K562 (cell line): ENCODE data around the gene ZSCAN26. TPM values are rescaled to one million over a fixed set of nuclear protein-coding genes. Genes with fewer than 3 reads are reported as not detected.

Experiments used
- ESRRA ChIP-seq: fragments of 450-650 bp; IDR thresholded peaks from 2 replicates; pipeline ENCODE4 v1.6.1; 2014; ENCODE audit warnings: low read depth, mild to moderate bottlenecking, moderate library complexity, borderline replicate concordance
- KDM4B ChIP-seq, 2 experiments: fragments of 450-650 bp in 1 of 2; sonication (generic) in 1 of 2; IDR thresholded peaks; 2 replicates each; pipeline ENCODE4 v1.6.1; 2016 to 2017; ENCODE audit warnings: borderline replicate concordance in 2 of 2, antibody characterized with exemption in 1 of 2, low read depth in 1 of 2, mild to moderate bottlenecking in 1 of 2
- SMARCC2 ChIP-seq: fragments of 450-650 bp; IDR thresholded peaks from 2 replicates; pipeline ENCODE4 v1.6.1; 2017; ENCODE audit warnings: antibody characterized with exemption, moderate library complexity, mild to moderate bottlenecking, low read depth
- ZNF444 ChIP-seq: fragments of 250-450 bp; sonication (Bioruptor Pico); IDR thresholded peaks from 2 replicates; pipeline ENCODE4 v1.4.0; 2020; ENCODE audit warnings: mild to moderate bottlenecking, moderate library complexity
- polyA plus RNA-seq, 8 experiments: library from polyadenylated mRNA; depleted of rRNA in 4 of 8; stranded (reverse) in 5 of 8; unstranded in 3 of 8; fragments of >200 nt; fragmentation: Nextera tagmentation in 2 of 8; fragmentation: Illumina TruSeq in 1 of 8; extraction: Ambion mirVana in 2 of 8; extraction: Trizol in 1 of 8; gene quantifications; 2 replicates each; pipeline versions ENCODE4 v1.2.1 to v1.2.3, GENCODE V29; 2011 to 2014; ENCODE audit warnings: inconsistent platforms in 1 of 8, missing spikeins in 1 of 8
- total RNA-seq, 7 experiments: library from RNA; depleted of rRNA in 6 of 7; stranded (reverse); fragments of >200 nt in 6 of 7; fragmentation: Illumina TruSeq in 2 of 7; extraction: Trizol in 2 of 7; gene quantifications; 2 replicates each; pipeline versions ENCODE4 v1.2.1 to v1.2.3, GENCODE V29; 2011 to 2021; ENCODE audit warnings: low replicate concordance in 1 of 7
- TF ChIP-seq, protein P1 (sequence below): fragments of 250-450 bp; sonication (Bioruptor Pico); IDR thresholded peaks from 2 replicates; pipeline ENCODE4 v1.4.0; 2020; ENCODE audit warnings: mild to moderate bottlenecking, moderate library complexity
- TF ChIP-seq, protein P2 (sequence below), 2 experiments: IDR thresholded peaks; 2 replicates each; pipeline ENCODE4 v1.6.1; 2012; ENCODE audit warnings: improper control_type of control experiment in 2 of 2, low read depth in 2 of 2, low read length in 2 of 2, borderline replicate concordance in 1 of 2
- TF ChIP-seq, protein P3 (sequence below), 2 experiments: fragments of 450-650 bp; formaldehyde crosslinking in 1 of 2; IDR thresholded peaks; 2 replicates each; pipeline versions ENCODE4 v1.4.0 to v1.6.1; 2014 to 2020; ENCODE audit warnings: mild to moderate bottlenecking in 2 of 2, borderline replicate concordance in 1 of 2, low read depth in 1 of 2
- TF ChIP-seq, protein P4 (sequence below): sonication (generic); formaldehyde crosslinking; IDR thresholded peaks from 2 replicates; pipeline ENCODE4 v1.9.0; 2022; ENCODE audit warnings: mild to moderate bottlenecking, missing genetic modification reagents

The ZSCAN26 gene
- total and polyA plus RNA-seq, 9 of the 15 experiments (the other 6 are each of a cell fraction or from before 2014, with no cell fraction given): 5.9 to 14.2 (median 10.5) TPM

DNA sequence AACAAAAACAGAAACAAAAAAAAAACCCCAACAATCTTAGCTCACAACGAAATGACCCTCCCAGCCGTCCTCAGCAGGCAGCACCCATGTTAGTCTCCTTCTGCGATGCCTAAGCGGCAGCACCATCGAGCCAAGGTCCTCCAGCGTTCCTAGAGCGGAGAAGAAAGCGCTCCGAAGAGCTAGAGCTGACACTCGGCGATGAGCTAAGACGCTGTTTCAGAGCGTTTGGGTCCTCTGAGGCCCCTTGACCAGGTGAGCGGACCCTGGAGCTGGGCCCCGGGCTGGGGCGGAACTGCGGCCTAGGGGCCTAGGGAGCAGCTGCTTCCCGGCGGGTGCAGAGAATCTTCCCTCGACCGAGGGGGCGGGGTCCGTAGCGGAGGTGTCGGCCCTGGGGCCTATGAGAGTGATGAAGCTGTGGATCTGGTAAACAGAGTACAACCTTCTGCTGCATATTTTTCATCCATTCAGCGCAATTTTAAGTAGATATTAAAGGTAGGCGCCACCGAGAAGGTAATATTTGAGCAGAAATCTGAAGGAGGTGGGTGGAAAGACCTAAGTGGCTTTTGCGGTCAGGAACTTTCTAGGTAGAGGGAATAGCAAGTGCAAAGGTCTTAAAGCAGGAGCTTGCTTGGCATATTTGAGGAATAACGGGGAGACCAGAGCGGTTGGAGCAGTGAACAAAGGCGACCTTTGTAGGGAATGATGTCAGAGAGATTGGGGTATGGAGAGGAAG is at the start of gene ZSCAN26 (continued):
- TF ChIP-seq, protein P1, sequence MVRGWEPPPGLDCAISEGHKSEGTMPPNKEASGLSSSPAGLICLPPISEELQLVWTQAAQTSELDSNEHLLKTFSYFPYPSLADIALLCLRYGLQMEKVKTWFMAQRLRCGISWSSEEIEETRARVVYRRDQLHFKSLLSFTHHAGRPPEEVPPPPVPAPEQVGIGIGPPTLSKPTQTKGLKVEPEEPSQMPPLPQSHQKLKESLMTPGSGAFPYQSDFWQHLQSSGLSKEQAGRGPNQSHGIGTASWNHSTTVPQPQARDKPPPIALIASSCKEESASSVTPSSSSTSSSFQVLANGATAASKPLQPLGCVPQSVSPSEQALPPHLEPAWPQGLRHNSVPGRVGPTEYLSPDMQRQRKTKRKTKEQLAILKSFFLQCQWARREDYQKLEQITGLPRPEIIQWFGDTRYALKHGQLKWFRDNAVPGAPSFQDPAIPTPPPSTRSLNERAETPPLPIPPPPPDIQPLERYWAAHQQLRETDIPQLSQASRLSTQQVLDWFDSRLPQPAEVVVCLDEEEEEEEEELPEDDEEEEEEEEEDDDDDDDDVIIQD (CRISPR knock-in tag): peak; percentile 23; the same call in 1 of the 2 replicates
- TF ChIP-seq SMARCC2: 0 out of 2 replicates have a peak, but pooled peaks have one; percentile 13
- TF ChIP-seq, protein P2, sequence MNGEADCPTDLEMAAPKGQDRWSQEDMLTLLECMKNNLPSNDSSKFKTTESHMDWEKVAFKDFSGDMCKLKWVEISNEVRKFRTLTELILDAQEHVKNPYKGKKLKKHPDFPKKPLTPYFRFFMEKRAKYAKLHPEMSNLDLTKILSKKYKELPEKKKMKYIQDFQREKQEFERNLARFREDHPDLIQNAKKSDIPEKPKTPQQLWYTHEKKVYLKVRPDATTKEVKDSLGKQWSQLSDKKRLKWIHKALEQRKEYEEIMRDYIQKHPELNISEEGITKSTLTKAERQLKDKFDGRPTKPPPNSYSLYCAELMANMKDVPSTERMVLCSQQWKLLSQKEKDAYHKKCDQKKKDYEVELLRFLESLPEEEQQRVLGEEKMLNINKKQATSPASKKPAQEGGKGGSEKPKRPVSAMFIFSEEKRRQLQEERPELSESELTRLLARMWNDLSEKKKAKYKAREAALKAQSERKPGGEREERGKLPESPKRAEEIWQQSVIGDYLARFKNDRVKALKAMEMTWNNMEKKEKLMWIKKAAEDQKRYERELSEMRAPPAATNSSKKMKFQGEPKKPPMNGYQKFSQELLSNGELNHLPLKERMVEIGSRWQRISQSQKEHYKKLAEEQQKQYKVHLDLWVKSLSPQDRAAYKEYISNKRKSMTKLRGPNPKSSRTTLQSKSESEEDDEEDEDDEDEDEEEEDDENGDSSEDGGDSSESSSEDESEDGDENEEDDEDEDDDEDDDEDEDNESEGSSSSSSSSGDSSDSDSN (IDR thresholded peaks at IDR 0.05; ENCODE audit: borderline replicate concordance in 1 of 2, low read depth in 2 of 2, low read length in 2 of 2): peak; percentile 91 to 92
- TF ChIP-seq, protein P3, sequence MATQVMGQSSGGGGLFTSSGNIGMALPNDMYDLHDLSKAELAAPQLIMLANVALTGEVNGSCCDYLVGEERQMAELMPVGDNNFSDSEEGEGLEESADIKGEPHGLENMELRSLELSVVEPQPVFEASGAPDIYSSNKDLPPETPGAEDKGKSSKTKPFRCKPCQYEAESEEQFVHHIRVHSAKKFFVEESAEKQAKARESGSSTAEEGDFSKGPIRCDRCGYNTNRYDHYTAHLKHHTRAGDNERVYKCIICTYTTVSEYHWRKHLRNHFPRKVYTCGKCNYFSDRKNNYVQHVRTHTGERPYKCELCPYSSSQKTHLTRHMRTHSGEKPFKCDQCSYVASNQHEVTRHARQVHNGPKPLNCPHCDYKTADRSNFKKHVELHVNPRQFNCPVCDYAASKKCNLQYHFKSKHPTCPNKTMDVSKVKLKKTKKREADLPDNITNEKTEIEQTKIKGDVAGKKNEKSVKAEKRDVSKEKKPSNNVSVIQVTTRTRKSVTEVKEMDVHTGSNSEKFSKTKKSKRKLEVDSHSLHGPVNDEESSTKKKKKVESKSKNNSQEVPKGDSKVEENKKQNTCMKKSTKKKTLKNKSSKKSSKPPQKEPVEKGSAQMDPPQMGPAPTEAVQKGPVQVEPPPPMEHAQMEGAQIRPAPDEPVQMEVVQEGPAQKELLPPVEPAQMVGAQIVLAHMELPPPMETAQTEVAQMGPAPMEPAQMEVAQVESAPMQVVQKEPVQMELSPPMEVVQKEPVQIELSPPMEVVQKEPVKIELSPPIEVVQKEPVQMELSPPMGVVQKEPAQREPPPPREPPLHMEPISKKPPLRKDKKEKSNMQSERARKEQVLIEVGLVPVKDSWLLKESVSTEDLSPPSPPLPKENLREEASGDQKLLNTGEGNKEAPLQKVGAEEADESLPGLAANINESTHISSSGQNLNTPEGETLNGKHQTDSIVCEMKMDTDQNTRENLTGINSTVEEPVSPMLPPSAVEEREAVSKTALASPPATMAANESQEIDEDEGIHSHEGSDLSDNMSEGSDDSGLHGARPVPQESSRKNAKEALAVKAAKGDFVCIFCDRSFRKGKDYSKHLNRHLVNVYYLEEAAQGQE (IDR thresholded peaks at IDR 0.05; ENCODE audit: borderline replicate concordance): no peak; the same call in 1 of the 2 replicates
- TF ChIP-seq, protein P3 (CRISPR knock-in tag; IDR thresholded peaks at IDR 0.05; ENCODE audit: low read depth): peak; percentile 79; the same call in 1 of the 2 replicates
- no peak for TF ChIP-seq ZNF444 (CRISPR knock-in tag)
- TF ChIP-seq KDM4B (IDR thresholded peaks at IDR 0.05; ENCODE audit: borderline replicate concordance in 2 of 2, low read depth in 1 of 2): peak in 1 of 2 experiments; percentile 82; a peak in 1 of 4 replicates
- peak; percentile 33; the same call in 1 of the 2 replicates for TF ChIP-seq ESRRA
- TF ChIP-seq, protein P4, sequence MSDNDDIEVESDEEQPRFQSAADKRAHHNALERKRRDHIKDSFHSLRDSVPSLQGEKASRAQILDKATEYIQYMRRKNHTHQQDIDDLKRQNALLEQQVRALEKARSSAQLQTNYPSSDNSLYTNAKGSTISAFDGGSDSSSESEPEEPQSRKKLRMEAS (CRISPR knock-in tag): 0 out of 2 replicates have a peak, but pooled peaks have one; percentile 47
